H9 (cell line): ENCODE measurements around the gene EFNA1. TPM values are rescaled to one million over a fixed set of nuclear protein-coding genes. Genes with fewer than 3 reads are reported as not detected.

Source experiments
- DNase-seq: peaks from one replicate; pipeline ENCODE4 v3.0.0-alpha.2; 2017
- H2AFZ ChIP-seq: one replicate; pipeline ENCODE4 v1.6.1; 2013; ENCODE audit warnings: mild to moderate bottlenecking, low read length, control low read depth, moderate library complexity
- H2AK5ac ChIP-seq: 2 replicates; pipeline ENCODE4 v1.6.1; 2013; ENCODE audit warnings: low read length, control low read depth, mixed read lengths; ENCODE audit not compliant: insufficient read length
- H2BK120ac ChIP-seq: one replicate; pipeline ENCODE4 v1.6.1; 2013; ENCODE audit warnings: low read depth, mild to moderate bottlenecking, low read length, control low read depth, inconsistent platforms; ENCODE audit not compliant: poor library complexity, severe bottlenecking
- H2BK12ac ChIP-seq: 2 replicates; pipeline ENCODE4 v1.6.1; 2013; ENCODE audit warnings: low read length, control low read depth, mixed read lengths, low read depth; ENCODE audit not compliant: insufficient read length
- H2BK15ac ChIP-seq: 2 replicates; pipeline ENCODE4 v1.6.1; 2013; ENCODE audit warnings: low read depth, low read length, control low read depth
- H2BK20ac ChIP-seq: one replicate; pipeline ENCODE4 v1.6.1; 2013; ENCODE audit warnings: low read depth, mild to moderate bottlenecking, low read length, control low read depth, inconsistent platforms; ENCODE audit not compliant: poor library complexity, severe bottlenecking
- H2BK5ac ChIP-seq: 2 replicates; pipeline ENCODE4 v1.6.1; 2013; ENCODE audit warnings: low read length, control low read depth, mixed read lengths; ENCODE audit not compliant: insufficient read length
- H3K14ac ChIP-seq: 2 replicates; pipeline ENCODE4 v1.6.1; 2013; ENCODE audit warnings: low read length, control low read depth; ENCODE audit not compliant: insufficient read depth
- H3K18ac ChIP-seq: 2 replicates; pipeline ENCODE4 v1.6.1; 2013; ENCODE audit warnings: low read depth, mild to moderate bottlenecking, mixed read lengths, low read length, control low read depth; ENCODE audit not compliant: insufficient read length
- H3K23ac ChIP-seq: 2 replicates; pipeline ENCODE4 v1.6.1; 2013; ENCODE audit warnings: low read length, control low read depth, mixed read lengths, low read depth; ENCODE audit not compliant: insufficient read length
- H3K23me2 ChIP-seq: 2 replicates; pipeline ENCODE4 v1.6.1; 2013; ENCODE audit warnings: low read depth, mild to moderate bottlenecking, mixed read lengths, low read length, control low read depth; ENCODE audit not compliant: insufficient read length, poor library complexity, severe bottlenecking
- H3K27ac ChIP-seq: 2 replicates; pipeline ENCODE4 v1.5.1; 2013; ENCODE audit warnings: low read length, control low read depth, mixed read lengths, low read depth; ENCODE audit not compliant: insufficient read length
- H3K27me3 ChIP-seq: 2 replicates; pipeline ENCODE4 v1.6.1; 2013; ENCODE audit warnings: low read length, control low read depth, inconsistent platforms; ENCODE audit not compliant: insufficient read depth
- H3K4ac ChIP-seq: 2 replicates; pipeline ENCODE4 v1.6.1; 2013; ENCODE audit warnings: low read depth, mild to moderate bottlenecking, control low read depth, inconsistent platforms, low read length, moderate library complexity
- H3K4me1 ChIP-seq: 2 replicates; pipeline ENCODE4 v1.6.1; 2013; ENCODE audit warnings: low read length, control low read depth, inconsistent platforms; ENCODE audit not compliant: insufficient read depth
- H3K4me2 ChIP-seq: 2 replicates; pipeline ENCODE4 v1.6.1; 2013; ENCODE audit warnings: low read length, control low read depth, mixed read lengths; ENCODE audit not compliant: insufficient read length, insufficient read depth
- H3K56ac ChIP-seq: 2 replicates; pipeline ENCODE4 v1.6.1; 2013; ENCODE audit warnings: low read depth, mild to moderate bottlenecking, mixed read lengths, low read length, control low read depth; ENCODE audit not compliant: insufficient read length
- H3K79me1 ChIP-seq: 2 replicates; pipeline ENCODE4 v1.6.1; 2013; ENCODE audit warnings: low read depth, mild to moderate bottlenecking, moderate library complexity, low read length, control low read depth, inconsistent platforms; ENCODE audit not compliant: insufficient read depth, poor library complexity, severe bottlenecking
- H3K79me2 ChIP-seq: 2 replicates; pipeline ENCODE4 v1.6.1; 2013; ENCODE audit warnings: low read length, control low read depth, inconsistent platforms; ENCODE audit not compliant: insufficient read depth
- H3K9ac ChIP-seq: 2 replicates; pipeline ENCODE4 v1.6.1; 2013; ENCODE audit warnings: low read length, control low read depth, mixed read lengths; ENCODE audit not compliant: insufficient read length; ENCODE audit errors: extremely low read depth
- H3K9me3 ChIP-seq: one replicate; pipeline ENCODE4 v1.6.1; 2013; ENCODE audit warnings: low read depth, low read length, inconsistent platforms; ENCODE audit not compliant: control insufficient read depth
- H3T11ph ChIP-seq: one replicate; pipeline ENCODE4 v1.6.1; 2013; ENCODE audit warnings: mild to moderate bottlenecking, low read length, control low read depth, inconsistent platforms
- H4K20me1 ChIP-seq: one replicate; pipeline ENCODE4 v1.6.1; 2013; ENCODE audit not compliant: control insufficient read depth, insufficient read length, insufficient read depth
- H4K5ac ChIP-seq: 2 replicates; pipeline ENCODE4 v1.6.1; 2013; ENCODE audit warnings: low read depth, mild to moderate bottlenecking, mixed read lengths, low read length, control low read depth; ENCODE audit not compliant: insufficient read length
- H4K8ac ChIP-seq: replicated peaks from 2 replicates; pipeline ENCODE4 v1.6.1; 2013; ENCODE audit warnings: low read length, control low read depth, mixed read lengths, low read depth; ENCODE audit not compliant: insufficient read length
- H4K91ac ChIP-seq: 2 replicates; pipeline ENCODE4 v1.6.1; 2013; ENCODE audit warnings: low read depth, mild to moderate bottlenecking, moderate library complexity, mixed read lengths, low read length, control low read depth; ENCODE audit not compliant: insufficient read length
- H3K27ac Mint-ChIP-seq, 3 experiments: 2 replicates in 2 of 3; 3 replicates in 1 of 3; pipeline ENCODE4 v1.8.0; 2020 to 2021; ENCODE audit warnings: mixed read lengths in 3 of 3, mild to moderate bottlenecking in 1 of 3, moderate library complexity in 1 of 3
- H3K27me3 Mint-ChIP-seq: 2 replicates; pipeline ENCODE4 v1.8.0; 2021; ENCODE audit warnings: low read depth, mild to moderate bottlenecking, moderate library complexity, mixed read lengths
- H3K36me3 Mint-ChIP-seq, 3 experiments: 2 replicates in 2 of 3; 3 replicates in 1 of 3; pipeline ENCODE4 v1.8.0; 2020 to 2021; ENCODE audit warnings: low read depth in 3 of 3, mixed read lengths in 3 of 3; ENCODE audit not compliant: insufficient read depth in 1 of 3
- H3K4me1 Mint-ChIP-seq, 2 experiments: 2 replicates each; pipeline ENCODE4 v1.8.0; 2020; ENCODE audit warnings: mixed read lengths in 2 of 2
- H3K4me3 Mint-ChIP-seq, 2 experiments: 2 replicates in 1 of 2; 3 replicates in 1 of 2; pipeline ENCODE4 v1.8.0; 2020 to 2021; ENCODE audit warnings: mild to moderate bottlenecking in 2 of 2, mixed read lengths in 2 of 2, moderate library complexity in 1 of 2
- H3K9me3 Mint-ChIP-seq, 2 experiments: 2 replicates in 1 of 2; 3 replicates in 1 of 2; pipeline ENCODE4 v1.8.0; 2020; ENCODE audit warnings: mild to moderate bottlenecking in 2 of 2, mixed read lengths in 2 of 2, moderate library complexity in 1 of 2
- CTCF ChIP-seq: fragments of 200-600 bp; sonication (generic); conservative IDR thresholded peaks from 3 replicates; pipeline ENCODE4 v1.8.0; 2021; ENCODE audit warnings: antibody characterized with exemption, mild to moderate bottlenecking
- WGBS: extraction: QIAGEN DNeasy Blood & Tissue Kit; methylation state at CpG from one replicate; pipeline ENCODE4 v1.1.7; 2013; ENCODE audit warnings: missing lambda C conversion rate, low lambda C conversion rate, mixed read lengths; ENCODE audit not compliant: insufficient read length; ENCODE audit errors: extremely low coverage; 5-methylcytosine and 5-hydroxymethylcytosine counted together
- total RNA-seq: library from RNA; stranded (reverse); gene quantifications from 2 replicates; pipeline ENCODE4 v1.2.1, GENCODE V29; 2021

The EFNA1 gene
- total RNA-seq, 1 experiment from 2014 or later = 1.4 TPM

GRCh38 chr1:155137154-155137949 is 9.7 kb downstream of the EFNA1 start:
- no peaks in the 10 kb centered on the region for H3K79me1 ChIP-seq
- Mint-ChIP-seq H3K36me3 (peaks cover 14 to 18% (median 17%) of the 10 kb centered on the region in 3 experiments; a peak in 6 of 7 replicates), H3K27me3 (peaks cover 17% of the 10 kb centered on the region), H3K27ac (no peak overlapping the region), H3K9me3 (no peaks in the 10 kb centered on the region), H3K4me3 (peak overlapping the region; percentile 93), H3K4me1 (peaks cover 22 to 23% of the 10 kb centered on the region in 2 experiments)
- H3K27me3 ChIP-seq = no peaks in the 10 kb centered on the region
- no peak overlapping the region for H2AK5ac ChIP-seq
- H3K18ac ChIP-seq = no peak overlapping the region
- H3K9ac ChIP-seq = no peak overlapping the region
- no CpG with 5 or more reads among the region's 6 CpGs for WGBS
- H2BK5ac ChIP-seq = no peak overlapping the region
- no peak overlapping the region for H4K5ac ChIP-seq
- no peaks in the 10 kb centered on the region for H3K4me1 ChIP-seq
- TF ChIP-seq CTCF = no peak
- H3K79me2 ChIP-seq = 0 out of 2 replicates have a peak, but pooled peaks cover 3% of the 10 kb centered on the region
- no peak for DNase-seq
- no peak overlapping the region for H3K27ac ChIP-seq
- H2BK120ac ChIP-seq = no peak overlapping the region
- H3K9me3 ChIP-seq = no peaks in the 10 kb centered on the region
- no peak overlapping the region for H4K91ac ChIP-seq
- H2BK12ac ChIP-seq = no peak overlapping the region
- no peak overlapping the region for H4K8ac ChIP-seq
- no peak overlapping the region for H3K14ac ChIP-seq
- H2AFZ ChIP-seq = no peak overlapping the region
- no peak overlapping the region for H3K4ac ChIP-seq
- no peaks in the 10 kb centered on the region for H4K20me1 ChIP-seq
- peak overlapping the region; percentile 97 for H3K4me2 ChIP-seq
- H3K56ac ChIP-seq = no peak overlapping the region
- no peak overlapping the region for H2BK20ac ChIP-seq
- no peak overlapping the region for H2BK15ac ChIP-seq
- H3K23me2 ChIP-seq = peaks cover 23% of the 10 kb centered on the region
- no peak overlapping the region for H3T11ph ChIP-seq
- H3K23ac ChIP-seq = no peak overlapping the region
